IMR-90 (cell line): ENCODE data around the gene HGF. TPM values are rescaled to one million over a fixed set of nuclear protein-coding genes. Genes with fewer than 3 reads are reported as not detected.

Source experiments
- ATAC-seq: fragments of 200-7000 bp; cut with Tn5 transposase; 2 replicates; pipeline ENCODE4 v1.9.1; 2020; ENCODE audit warnings: low read depth, mild to moderate bottlenecking, moderate library complexity
- BruUV-seq: library from RNA; stranded (reverse); fragments of 400-500 nt; replicated peaks from 2 replicates; lab custom pipeline; 2021; lab: Mats Ljungman, UMichigan
- CTCF ChIA-PET: fragments of 300-600 bp; formaldehyde crosslinking; extraction: SDS; loops from one replicate; lab custom pipeline; 2021; ENCODE audit warnings: antibody characterized with exemption; lab: Yijun Ruan, JAX
- POLR2A ChIA-PET: fragments of 300-600 bp; sonication (Branson Sonifier 250); formaldehyde crosslinking; loops from one replicate; lab custom pipeline; 2022; ENCODE audit warnings: antibody characterized with exemption; ENCODE audit not compliant: unreplicated experiment; lab: Charles Lee
- DNase-seq: peaks from one replicate; pipeline ENCODE4 v3.0.0; 2013
- H2AFZ ChIP-seq: replicated peaks from 2 replicates; pipeline ENCODE3; 2013; ENCODE audit warnings: low read length, mild to moderate bottlenecking; ENCODE audit not compliant: poor library complexity
- H2AK5ac ChIP-seq: 2 replicates; pipeline ENCODE4 v1.6.1; 2013; ENCODE audit warnings: low read depth, low read length, inconsistent platforms
- H2AK9ac ChIP-seq: replicated peaks from 2 replicates; pipeline ENCODE3; 2013; ENCODE audit warnings: mild to moderate bottlenecking, low read depth, low read length, moderate library complexity; ENCODE audit not compliant: poor library complexity
- H2BK120ac ChIP-seq: 2 replicates; pipeline ENCODE4 v1.6.1; 2013; ENCODE audit warnings: low read depth, low read length, inconsistent platforms
- H2BK15ac ChIP-seq: 3 replicates; pipeline ENCODE4 v1.6.1; 2013; ENCODE audit warnings: low read depth, low read length, inconsistent platforms
- H2BK20ac ChIP-seq: 2 replicates; pipeline ENCODE4 v1.6.1; 2013; ENCODE audit warnings: low read depth, mild to moderate bottlenecking, inconsistent platforms, low read length, moderate library complexity
- H2BK5ac ChIP-seq: 2 replicates; pipeline ENCODE4 v1.6.1; 2013; ENCODE audit warnings: mild to moderate bottlenecking, low read depth, low read length, inconsistent platforms; ENCODE audit not compliant: poor library complexity, severe bottlenecking
- H3K14ac ChIP-seq: replicated peaks from 2 replicates; pipeline ENCODE4 v1.6.1; 2013; ENCODE audit warnings: low read depth, low read length, inconsistent platforms
- H3K18ac ChIP-seq: 2 replicates; pipeline ENCODE4 v1.6.1; 2013; ENCODE audit warnings: low read depth, low read length, control low read depth
- H3K23ac ChIP-seq: 2 replicates; pipeline ENCODE4 v1.6.1; 2013; ENCODE audit warnings: low read depth, low read length, inconsistent platforms
- H3K27ac ChIP-seq: 2 replicates; pipeline ENCODE4 v1.5.1; 2013; ENCODE audit warnings: mild to moderate bottlenecking, control low read depth, low read length; ENCODE audit not compliant: insufficient read depth
- H3K27me3 ChIP-seq: 2 replicates; pipeline ENCODE4 v1.6.1; 2013; ENCODE audit warnings: low read length; ENCODE audit not compliant: control insufficient read depth, insufficient read depth
- H3K36me3 ChIP-seq: 2 replicates; pipeline ENCODE4 v1.6.1; 2013; ENCODE audit warnings: low read length, mixed read lengths; ENCODE audit not compliant: control insufficient read depth, insufficient read depth
- H3K4ac ChIP-seq: 2 replicates; pipeline ENCODE4 v1.6.1; 2013; ENCODE audit warnings: low read depth, low read length, inconsistent platforms
- H3K4me1 ChIP-seq: 2 replicates; pipeline ENCODE4 v1.6.1; 2013; ENCODE audit warnings: low read length, mixed read lengths; ENCODE audit not compliant: control insufficient read depth, insufficient read depth
- H3K4me2 ChIP-seq: 2 replicates; pipeline ENCODE4 v1.6.1; 2013; ENCODE audit warnings: low read depth, mild to moderate bottlenecking, control low read depth, low read length, moderate library complexity
- H3K4me3 ChIP-seq: 2 replicates; pipeline ENCODE4 v1.5.1; 2013; ENCODE audit warnings: low read depth, mild to moderate bottlenecking, control low read depth, low read length, moderate library complexity; ENCODE audit not compliant: insufficient read depth
- H3K56ac ChIP-seq: 2 replicates; pipeline ENCODE4 v1.6.1; 2013; ENCODE audit warnings: low read length, inconsistent platforms; ENCODE audit not compliant: insufficient read depth; ENCODE audit errors: extremely low read depth
- H3K79me1 ChIP-seq, 2 experiments: 2 replicates each; pipeline ENCODE4 v1.6.1; 2013; ENCODE audit warnings: low read length in 2 of 2, inconsistent platforms in 1 of 2, low read depth in 1 of 2
- H3K9ac ChIP-seq: 2 replicates; pipeline ENCODE4 v1.6.1; 2013; ENCODE audit warnings: low read depth, low read length, control low read depth
- H3K9me1 ChIP-seq: 2 replicates; pipeline ENCODE4 v1.6.1; 2013; ENCODE audit warnings: low read length, inconsistent platforms; ENCODE audit not compliant: insufficient read depth
- H3K9me3 ChIP-seq: 2 replicates; pipeline ENCODE4 v1.6.1; 2013; ENCODE audit warnings: low read length; ENCODE audit not compliant: control insufficient read depth, insufficient read depth
- H4K20me1 ChIP-seq: 2 replicates; pipeline ENCODE4 v1.6.1; 2013; ENCODE audit warnings: low read length, inconsistent platforms; ENCODE audit not compliant: insufficient read depth
- H4K5ac ChIP-seq: 2 replicates; pipeline ENCODE4 v1.6.1; 2013; ENCODE audit warnings: mild to moderate bottlenecking, low read depth, low read length, control low read depth
- H4K8ac ChIP-seq, 2 experiments: 2 replicates each; pipeline ENCODE4 v1.6.1; 2013; ENCODE audit warnings: low read depth in 2 of 2, low read length in 2 of 2, control low read depth in 1 of 2, inconsistent platforms in 1 of 2
- H4K91ac ChIP-seq: 2 replicates; pipeline ENCODE4 v1.6.1; 2013; ENCODE audit warnings: low read depth, low read length, inconsistent platforms; ENCODE audit not compliant: insufficient read depth
- BHLHE40 ChIP-seq: fragments of 150-350 bp; IDR thresholded peaks from 2 replicates; pipeline ENCODE4 v1.6.1; 2016; ENCODE audit warnings: mild to moderate bottlenecking, low read depth, low read length
- FOS ChIP-seq: fragments of 150-350 bp; IDR thresholded peaks from 2 replicates; pipeline ENCODE4 v1.6.1; 2016; ENCODE audit warnings: low read depth, low read length
- MAFK ChIP-seq: IDR thresholded peaks from 2 replicates; pipeline ENCODE4 v1.6.1; 2012; ENCODE audit warnings: low read depth, low read length, improper control_type of control experiment
- NFE2L2 ChIP-seq: fragments of 150-350 bp; IDR thresholded peaks from 2 replicates; pipeline ENCODE4 v1.6.1; 2016; ENCODE audit warnings: low read depth, mild to moderate bottlenecking, low read length
- RCOR1 ChIP-seq: IDR thresholded peaks from 2 replicates; pipeline ENCODE4 v1.6.1; 2012; ENCODE audit warnings: mild to moderate bottlenecking, low read length, improper control_type of control experiment; ENCODE audit not compliant: insufficient replicate concordance
- RFX5 ChIP-seq: IDR thresholded peaks from 2 replicates; pipeline ENCODE4 v1.8.0; 2012; ENCODE audit warnings: low read depth, mild to moderate bottlenecking, low read length, moderate library complexity
- SMC3 ChIP-seq: fragments of 150-350 bp; IDR thresholded peaks from 2 replicates; pipeline ENCODE4 v1.6.1; 2016; ENCODE audit warnings: low read depth, mild to moderate bottlenecking, antibody characterized with exemption, low read length, moderate library complexity
- WGBS, 2 experiments: methylation state at CpG; one replicate each; pipeline versions ENCODE4 v1.1.5 to v1.1.7; 2013; ENCODE audit warnings: missing lambda C conversion rate in 2 of 2; ENCODE audit not compliant: insufficient read length in 1 of 2; ENCODE audit errors: extremely low coverage in 2 of 2; 5-methylcytosine and 5-hydroxymethylcytosine counted together
- dilution Hi-C: fragments of 300-500 bp; cut with HindIII; formaldehyde crosslinking; loops from one replicate; pipeline ENCODE4 v1.14.3; 2018; ENCODE audit warnings: low sequenced_read_pairs; ENCODE audit not compliant: unreplicated experiment
- in situ Hi-C: fragments of 300-500 bp; cut with MboI; formaldehyde crosslinking; loops from 3 replicates; pipeline ENCODE4 v1.14.3; 2019; ENCODE audit warnings: low sequenced_read_pairs, inconsistent platforms, mixed read lengths
- intact Hi-C: fragments of 100-400 bp; cut with micrococcal nuclease; formaldehyde crosslinking; loops from 2 replicates; pipeline ENCODE4 v1.10.0; 2022
- polyA plus RNA-seq, 3 experiments: library from polyadenylated mRNA; depleted of rRNA; stranded (reverse); fragments of >200 nt; gene quantifications; 2 replicates each; pipeline ENCODE4 v1.2.3, GENCODE V29; 2012; ENCODE audit warnings: low replicate concordance in 1 of 3
- total RNA-seq: library from RNA; depleted of rRNA; stranded (reverse); fragments of >200 nt; gene quantifications from 2 replicates; pipeline ENCODE4 v1.2.3, GENCODE V29; 2012
- TF ChIP-seq, protein P1 (sequence below): fragments of 150-350 bp; IDR thresholded peaks from 2 replicates; pipeline ENCODE4 v1.6.1; 2017; ENCODE audit warnings: mild to moderate bottlenecking, antibody characterized with exemption, low read length, low read depth
- TF ChIP-seq, protein P2 (sequence below): fragments of 150-350 bp; IDR thresholded peaks from 2 replicates; pipeline ENCODE4 v1.6.1; 2016; ENCODE audit warnings: low read depth, mild to moderate bottlenecking, low read length, moderate library complexity, borderline replicate concordance

Gene HGF
- total and polyA plus RNA-seq, 2 of the 4 experiments (the other 2 are of a cell fraction), result 16.8 to 50.9 TPM

DNA sequence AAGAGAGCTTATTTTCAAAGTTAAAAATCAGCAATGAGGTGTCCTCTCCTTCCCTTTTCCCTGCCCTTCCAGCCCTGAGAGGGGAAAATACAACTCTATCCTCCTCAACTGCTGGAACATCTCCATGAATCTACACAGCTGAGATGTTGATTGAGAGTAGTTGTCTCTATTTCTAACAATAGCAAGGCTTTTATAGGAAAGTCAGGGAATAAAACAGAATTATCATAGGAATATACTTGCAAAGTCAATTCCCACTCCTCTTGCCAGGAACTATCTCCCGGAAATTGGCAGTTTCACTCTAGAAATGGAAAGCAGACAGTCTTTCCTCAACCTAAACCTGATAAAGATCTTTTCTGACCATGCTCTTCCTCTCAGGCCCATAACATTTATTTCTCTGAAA is 8.8 kb downstream of the HGF start:
- H3K4me2 ChIP-seq, result no peak overlapping the region
- dilution Hi-C loops (no loop called here), intact Hi-C loops (no loop called here), in situ Hi-C loops (no loop called here)
- DNase-seq (no peak), ATAC-seq (no peak)
- no peak overlapping the region for H2BK15ac ChIP-seq
- H3K79me1 ChIP-seq, result peaks cover 6 to 17% of the 10 kb centered on the region in 2 experiments
- H2BK20ac ChIP-seq, result no peak overlapping the region
- H2AK5ac ChIP-seq, result no peak overlapping the region
- H3K9me1 ChIP-seq, result no peaks in the 10 kb centered on the region
- no peak overlapping the region for H3K4me3 ChIP-seq
- no peaks in the 10 kb centered on the region for H3K27me3 ChIP-seq
- no peak overlapping the region for H2AK9ac ChIP-seq
- no peak overlapping the region; a peak in 2 of 4 replicates for H4K8ac ChIP-seq
- BruUV-seq, result no TSS peak
- TF ChIP-seq BHLHE40 (no peak), MAFK (no peak), SMC3 (no peak), RFX5 (no peak), FOS (no peak), NFE2L2 (no peak), RCOR1 (no peak)
- TF ChIP-seq, protein P1, sequence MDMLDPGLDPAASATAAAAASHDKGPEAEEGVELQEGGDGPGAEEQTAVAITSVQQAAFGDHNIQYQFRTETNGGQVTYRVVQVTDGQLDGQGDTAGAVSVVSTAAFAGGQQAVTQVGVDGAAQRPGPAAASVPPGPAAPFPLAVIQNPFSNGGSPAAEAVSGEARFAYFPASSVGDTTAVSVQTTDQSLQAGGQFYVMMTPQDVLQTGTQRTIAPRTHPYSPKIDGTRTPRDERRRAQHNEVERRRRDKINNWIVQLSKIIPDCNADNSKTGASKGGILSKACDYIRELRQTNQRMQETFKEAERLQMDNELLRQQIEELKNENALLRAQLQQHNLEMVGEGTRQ, result no peak
- TF ChIP-seq, protein P2, sequence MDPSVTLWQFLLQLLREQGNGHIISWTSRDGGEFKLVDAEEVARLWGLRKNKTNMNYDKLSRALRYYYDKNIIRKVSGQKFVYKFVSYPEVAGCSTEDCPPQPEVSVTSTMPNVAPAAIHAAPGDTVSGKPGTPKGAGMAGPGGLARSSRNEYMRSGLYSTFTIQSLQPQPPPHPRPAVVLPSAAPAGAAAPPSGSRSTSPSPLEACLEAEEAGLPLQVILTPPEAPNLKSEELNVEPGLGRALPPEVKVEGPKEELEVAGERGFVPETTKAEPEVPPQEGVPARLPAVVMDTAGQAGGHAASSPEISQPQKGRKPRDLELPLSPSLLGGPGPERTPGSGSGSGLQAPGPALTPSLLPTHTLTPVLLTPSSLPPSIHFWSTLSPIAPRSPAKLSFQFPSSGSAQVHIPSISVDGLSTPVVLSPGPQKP, result no peak
- H3K14ac ChIP-seq, result no peak overlapping the region
- H3K56ac ChIP-seq, result no peak overlapping the region
- H3K4ac ChIP-seq, result no peak overlapping the region
- H3K4me1 ChIP-seq, result no peaks in the 10 kb centered on the region; the same call in 1 of the 2 replicates
- no peak overlapping the region for H3K27ac ChIP-seq
- no peak overlapping the region for H3K18ac ChIP-seq
- H3K36me3 ChIP-seq, result peaks cover 19% of the 10 kb centered on the region
- H4K5ac ChIP-seq, result no peak overlapping the region
- H4K20me1 ChIP-seq, result no peaks in the 10 kb centered on the region
- no peak overlapping the region for H2AFZ ChIP-seq
- no peaks in the 10 kb centered on the region for H3K9me3 ChIP-seq
- H3K23ac ChIP-seq, result 0 out of 2 replicates have a peak overlapping the region, but pooled peaks have one; percentile 33
- no peak overlapping the region for H2BK120ac ChIP-seq
- ChIA-PET CTCF (interaction anchor here (0.7 kb wide), 2 partner anchors 9 to 254 kb away, joined by 3 read pairs; no protein-coding TSS in a partner anchor), POLR2A (no interaction called here)
- no peak overlapping the region for H2BK5ac ChIP-seq
- WGBS, 2 experiments, result no CpG with 5 or more reads among the region's 1 CpG
- no peak overlapping the region for H3K9ac ChIP-seq
- H4K91ac ChIP-seq, result no peak overlapping the region
